Omental fat pad (tissue), 4 donors: ENCODE data around the gene PIK3R5. TPM values are rescaled to one million over a fixed set of nuclear protein-coding genes. Genes with fewer than 3 reads are reported as not detected.

Experiments used
- ATAC-seq: fragments of 150-250 bp; one replicate; pipeline ENCODE4 v1.9.1; 2016; ENCODE audit warnings: mild to moderate bottlenecking, moderate library complexity; ENCODE audit not compliant: low FRiP score
- DNase-seq: peaks from one replicate; pipeline ENCODE4 v3.0.0-alpha.2; 2019; ENCODE audit warnings: low spot score
- CTCF ChIP-seq, 3 donors: fragments of 450-650 bp; IDR thresholded peaks; one replicate each; pipeline ENCODE4 v1.5.1; 2016 to 2017; ENCODE audit warnings: antibody characterized with exemption in 3 of 3, mild to moderate bottlenecking in 3 of 3, moderate library complexity in 2 of 3
- total RNA-seq, 4 donors: library from RNA; depleted of rRNA; stranded (reverse); fragments of >200 nt; gene quantifications; one replicate each; pipeline ENCODE4 v1.1.0, GENCODE V29; 2016

PIK3R5 gene
- total RNA-seq, 4 donors from 2014 or later: 18.9 to 60.2 (median 37.8) TPM

GRCh38 chr17:8893621-8894201 lies 71.8 kb downstream of the PIK3R5 start:
- no peak for DNase-seq
- no peak for ATAC-seq
- no peak for TF ChIP-seq CTCF (IDR thresholded peaks at IDR 0.05)

- DNase-seq (no peak), ATAC-seq (no peak)
- no peak for TF ChIP-seq CTCF (IDR thresholded peaks at IDR 0.05)
Measured at GRCh38 chr17:8893059-8893458, 72.4 kb downstream of the PIK3R5 start.

- TF ChIP-seq CTCF (IDR thresholded peaks at IDR 0.05): no peak
Measured at GRCh38 chr17:8892338-8892690, 73.2 kb downstream of the PIK3R5 start.

GRCh38 chr17:8890671-8891070 lies 74.8 kb downstream of the PIK3R5 start:
- DNase-seq: no peak
- no peak for ATAC-seq

More at GRCh38 chr17:8892338-8892690, 73.2 kb downstream of the PIK3R5 start:
- ATAC-seq: no peak
- no peak for DNase-seq

GRCh38 chr17:8889458-8890210 lies 75.9 kb downstream of the PIK3R5 start:
- DNase-seq (no peak), ATAC-seq (no peak)
- no peak for TF ChIP-seq CTCF (IDR thresholded peaks at IDR 0.05)

More at GRCh38 chr17:8890671-8891070, 74.8 kb downstream of the PIK3R5 start:
- no peak for TF ChIP-seq CTCF (IDR thresholded peaks at IDR 0.05)

GRCh38 chr17:8888704-8889302 lies 76.7 kb downstream of the PIK3R5 start:
- no peak for DNase-seq
- TF ChIP-seq CTCF (IDR thresholded peaks at IDR 0.05): no peak
- ATAC-seq: no peak
